Trophoblast cell (in vitro differentiated cells and primary cell): Measurements from ENCODE around the gene TCP11L2.

Experiments used
- DNase-seq, 2 donors: peaks; one replicate each; pipeline ENCODE4 v3.0.0-alpha.2; 2016
- H2AFZ ChIP-seq: 2 replicates; pipeline ENCODE4 v1.6.1; 2013; ENCODE audit warnings: low read length, moderate library complexity, mild to moderate bottlenecking; ENCODE audit not compliant: insufficient read depth, poor library complexity
- H2AK5ac ChIP-seq: 2 replicates; pipeline ENCODE4 v1.6.1; 2013; ENCODE audit warnings: mild to moderate bottlenecking, low read length
- H2BK120ac ChIP-seq: 2 replicates; pipeline ENCODE4 v1.6.1; 2013; ENCODE audit warnings: low read length, mild to moderate bottlenecking, moderate library complexity; ENCODE audit not compliant: insufficient read depth, poor library complexity
- H2BK12ac ChIP-seq: 2 replicates; pipeline ENCODE4 v1.6.1; 2013; ENCODE audit warnings: mild to moderate bottlenecking, low read length, moderate library complexity
- H2BK5ac ChIP-seq: 2 replicates; pipeline ENCODE4 v1.6.1; 2013; ENCODE audit warnings: low read length, low read depth, moderate library complexity, mild to moderate bottlenecking; ENCODE audit not compliant: poor library complexity
- H3K14ac ChIP-seq: 2 replicates; pipeline ENCODE4 v1.6.1; 2013; ENCODE audit warnings: mild to moderate bottlenecking, low read length
- H3K18ac ChIP-seq: 2 replicates; pipeline ENCODE4 v1.6.1; 2013; ENCODE audit warnings: mild to moderate bottlenecking, low read length
- H3K23ac ChIP-seq: 2 replicates; pipeline ENCODE4 v1.6.1; 2013; ENCODE audit warnings: low read length
- H3K27ac ChIP-seq: 2 replicates; pipeline ENCODE4 v1.5.1; 2013; ENCODE audit warnings: low read depth, mild to moderate bottlenecking, inconsistent platforms, low read length, moderate library complexity
- H3K27me3 ChIP-seq: 2 replicates; pipeline ENCODE4 v1.6.1; 2013; ENCODE audit warnings: inconsistent platforms, mild to moderate bottlenecking, low read length, moderate library complexity; ENCODE audit not compliant: insufficient read depth
- H3K36me3 ChIP-seq, 2 experiments: 1 replicate in 1 of 2; 2 replicates in 1 of 2; pipeline ENCODE4 v1.6.1; 2013; ENCODE audit warnings: low read length in 2 of 2, mild to moderate bottlenecking in 2 of 2, moderate library complexity in 1 of 2; ENCODE audit not compliant: insufficient read depth in 2 of 2, control insufficient read depth in 1 of 2
- H3K4ac ChIP-seq: 2 replicates; pipeline ENCODE4 v1.6.1; 2013; ENCODE audit warnings: low read depth, mild to moderate bottlenecking, low read length, moderate library complexity
- H3K4me1 ChIP-seq, 2 experiments: 1 replicate in 1 of 2; 2 replicates in 1 of 2; pipeline ENCODE4 v1.6.1; 2013; ENCODE audit warnings: low read length in 2 of 2, mild to moderate bottlenecking in 2 of 2, moderate library complexity in 1 of 2; ENCODE audit not compliant: insufficient read depth in 2 of 2, control insufficient read depth in 1 of 2
- H3K4me2 ChIP-seq: 2 replicates; pipeline ENCODE4 v1.6.1; 2013; ENCODE audit warnings: inconsistent platforms, mild to moderate bottlenecking, low read length, moderate library complexity
- H3K4me3 ChIP-seq: 2 replicates; pipeline ENCODE4 v1.5.1; 2013; ENCODE audit warnings: mild to moderate bottlenecking, low read depth, low read length, inconsistent platforms
- H3K79me1 ChIP-seq: one replicate; pipeline ENCODE4 v1.6.1; 2013; ENCODE audit warnings: low read length
- H3K79me2 ChIP-seq: 2 replicates; pipeline ENCODE4 v1.6.1; 2013; ENCODE audit warnings: low read length, mild to moderate bottlenecking; ENCODE audit not compliant: control insufficient read depth, insufficient read depth, poor library complexity
- H3K9ac ChIP-seq: 2 replicates; pipeline ENCODE4 v1.6.1; 2013; ENCODE audit warnings: mild to moderate bottlenecking, low read length
- H3K9me3 ChIP-seq: 2 replicates; pipeline ENCODE4 v1.6.1; 2013; ENCODE audit warnings: low read depth, mild to moderate bottlenecking, control low read depth, inconsistent platforms, low read length; ENCODE audit not compliant: insufficient read depth
- H4K12ac ChIP-seq: 2 replicates; pipeline ENCODE4 v1.6.1; 2013; ENCODE audit warnings: low read depth, mild to moderate bottlenecking, low read length, moderate library complexity
- H4K8ac ChIP-seq: 2 replicates; pipeline ENCODE4 v1.6.1; 2013; ENCODE audit warnings: low read depth, mild to moderate bottlenecking, low read length, moderate library complexity
- H4K91ac ChIP-seq: one replicate; pipeline ENCODE4 v1.6.1; 2013; ENCODE audit warnings: low read depth, mild to moderate bottlenecking, low read length, moderate library complexity
- WGBS: extraction: QIAGEN DNeasy Blood & Tissue Kit; methylation state at CpG from one replicate; pipeline ENCODE4 v1.1.7; 2013; ENCODE audit warnings: missing lambda C conversion rate; ENCODE audit not compliant: insufficient read length, insufficient coverage; ENCODE audit errors: extremely low coverage; 5-methylcytosine and 5-hydroxymethylcytosine counted together

The TCP11L2 gene

DNA sequence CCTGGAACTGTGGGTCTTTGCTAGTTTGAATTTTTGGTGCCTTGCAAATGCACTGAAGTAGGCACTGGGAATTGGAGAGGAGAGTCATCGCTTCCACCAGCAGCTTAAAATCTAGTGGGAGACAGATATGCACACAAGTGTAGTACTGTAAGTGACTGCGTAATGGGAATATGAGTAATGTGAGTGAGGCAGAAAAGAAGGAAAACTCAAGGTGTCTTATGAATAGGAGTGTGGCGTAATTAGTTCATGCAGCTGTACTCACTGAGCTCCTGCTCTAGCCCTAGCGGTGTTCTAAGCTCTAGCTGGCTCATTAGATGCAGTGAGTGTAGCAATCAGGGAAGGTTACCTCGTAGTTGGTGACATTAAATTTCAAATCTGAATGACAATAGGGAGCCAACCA lies 2.8 kb downstream of the TCP11L2 start:
- no peaks in the 10 kb centered on the region for H3K36me3 ChIP-seq
- no peaks in the 10 kb centered on the region for H3K9me3 ChIP-seq
- no peak overlapping the region for H3K18ac ChIP-seq
- H3K79me2 ChIP-seq, result peaks cover 6% of the 10 kb centered on the region
- no peak overlapping the region for H3K27ac ChIP-seq
- no peaks in the 10 kb centered on the region for H3K27me3 ChIP-seq
- no peak overlapping the region for H3K9ac ChIP-seq
- no CpG with 5 or more reads among the region's 5 CpGs for WGBS
- H2BK120ac ChIP-seq, result no peak overlapping the region
- no peak overlapping the region for H4K12ac ChIP-seq
- no peak overlapping the region for H4K8ac ChIP-seq
- H2BK5ac ChIP-seq, result no peak overlapping the region
- H3K4me3 ChIP-seq, result no peak overlapping the region
- no peak overlapping the region for H3K14ac ChIP-seq
- H3K4me1 ChIP-seq, result peaks cover 14 to 19% of the 10 kb centered on the region in 2 experiments
- no peak overlapping the region for H3K4ac ChIP-seq
- no peak overlapping the region for H2BK12ac ChIP-seq
- DNase-seq, result peak in 1 of 2 donors; percentile 4
- no peak overlapping the region for H4K91ac ChIP-seq
- no peak overlapping the region for H3K4me2 ChIP-seq
- no peak overlapping the region for H3K23ac ChIP-seq
- H2AFZ ChIP-seq, result no peak overlapping the region
- peaks cover 10% of the 10 kb centered on the region for H3K79me1 ChIP-seq
- no peak overlapping the region for H2AK5ac ChIP-seq

DNA sequence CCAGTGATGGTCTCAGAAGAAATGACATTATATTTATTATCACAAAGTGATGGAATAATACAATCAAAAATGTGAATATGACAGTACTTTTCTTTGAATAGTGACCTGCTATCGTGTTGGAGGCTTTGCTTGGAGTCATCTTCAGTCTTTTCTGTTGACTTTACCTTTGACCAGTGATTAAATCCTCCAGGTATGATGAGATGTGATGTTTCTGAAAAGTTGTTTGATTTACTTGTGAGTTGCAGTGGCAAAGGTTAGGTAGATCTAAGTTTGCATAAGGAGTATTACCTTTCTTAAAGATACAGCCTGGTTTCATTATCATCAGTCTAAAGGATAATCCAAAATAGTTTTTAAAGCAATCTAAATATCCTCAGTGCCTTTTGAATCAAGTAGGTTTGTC lies 4.6 kb downstream of the TCP11L2 start:
- Histone ChIP-seq H3K18ac (no peak overlapping the region), H3K79me2 (peaks cover 4% of the 10 kb centered on the region), H4K91ac (no peak overlapping the region), H3K27ac (no peak overlapping the region), H2BK5ac (no peak overlapping the region), H3K79me1 (peaks cover 7% of the 10 kb centered on the region), H3K9ac (no peak overlapping the region), H3K4me3 (no peak overlapping the region), H2BK120ac (no peak overlapping the region), H2AFZ (no peak overlapping the region), H3K14ac (no peak overlapping the region), H3K4me2 (no peak overlapping the region), H2AK5ac (no peak overlapping the region), H3K36me3 (no peaks in the 10 kb centered on the region), H3K9me3 (no peaks in the 10 kb centered on the region), H4K8ac (no peak overlapping the region), H3K23ac (no peak overlapping the region), H3K4ac (no peak overlapping the region), H3K27me3 (no peaks in the 10 kb centered on the region), H2BK12ac (no peak overlapping the region), H4K12ac (no peak overlapping the region), H3K4me1 (peaks cover 10 to 14% of the 10 kb centered on the region in 2 experiments)
- no CpG with 5 or more reads among the region's 1 CpG for WGBS
- DNase-seq, result no peak

DNA sequence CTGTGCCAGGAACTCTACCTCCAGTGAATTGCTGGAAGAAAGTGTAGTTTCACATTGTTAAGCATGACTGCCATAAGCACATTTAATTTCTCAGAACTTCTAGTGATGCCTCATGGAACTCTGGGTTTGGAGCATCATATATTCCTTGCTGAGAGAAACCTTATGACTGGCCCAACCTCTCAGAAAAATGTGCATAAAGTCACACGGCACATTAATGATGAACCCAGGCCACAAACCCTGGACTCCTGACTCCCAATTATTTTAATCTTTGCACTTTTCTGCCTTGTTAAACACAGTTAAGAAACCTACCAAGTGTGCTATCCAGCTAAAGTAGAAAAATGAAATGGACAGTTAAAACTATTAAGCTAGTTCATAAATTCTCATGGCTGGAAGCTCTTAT lies 5.6 kb downstream of the TCP11L2 start:
- Histone ChIP-seq H2AK5ac (no peak overlapping the region), H3K23ac (no peak overlapping the region), H4K12ac (no peak overlapping the region), H3K27me3 (no peaks in the 10 kb centered on the region), H3K4me2 (no peak overlapping the region), H2BK120ac (no peak overlapping the region), H4K8ac (no peak overlapping the region), H2BK12ac (no peak overlapping the region), H2BK5ac (no peak overlapping the region), H3K9me3 (no peaks in the 10 kb centered on the region), H4K91ac (no peak overlapping the region), H3K4ac (no peak overlapping the region), H3K4me3 (no peak overlapping the region), H3K9ac (no peak overlapping the region), H3K18ac (no peak overlapping the region), H3K79me1 (peaks cover under 1% of the 10 kb centered on the region), H3K36me3 (no peaks in the 10 kb centered on the region), H2AFZ (no peak overlapping the region), H3K4me1 (peaks cover 10 to 14% of the 10 kb centered on the region in 2 experiments), H3K27ac (no peak overlapping the region), H3K14ac (no peak overlapping the region), H3K79me2 (no peaks in the 10 kb centered on the region)
- WGBS, result no CpG with 5 or more reads among the region's 1 CpG
- no peak for DNase-seq

DNA sequence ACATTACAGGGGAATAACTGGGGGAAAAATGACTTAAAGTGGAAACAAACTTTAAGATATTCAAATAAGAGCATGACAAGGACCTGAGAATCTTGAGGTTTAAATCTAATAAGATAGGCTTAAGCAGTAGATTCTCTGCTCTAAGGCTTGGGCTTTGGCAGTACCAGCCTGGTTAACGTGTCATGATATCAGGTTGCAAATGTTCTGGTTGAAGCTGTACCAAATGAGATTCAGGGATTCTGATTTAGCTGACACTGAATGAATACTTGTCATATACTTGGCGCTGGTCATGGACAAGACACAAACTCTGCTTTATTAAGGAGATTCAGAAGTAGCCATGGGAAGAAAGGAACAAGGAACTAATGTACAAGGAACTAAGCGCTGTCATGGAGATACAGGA lies 6.1 kb downstream of the TCP11L2 start:
- Histone ChIP-seq H3K27me3 (no peaks in the 10 kb centered on the region), H3K79me1 (no peaks in the 10 kb centered on the region), H2BK120ac (no peak overlapping the region), H3K4ac (no peak overlapping the region), H2BK12ac (no peak overlapping the region), H3K18ac (no peak overlapping the region), H2AFZ (no peak overlapping the region), H3K23ac (no peak overlapping the region), H3K14ac (no peak overlapping the region), H3K4me1 (peaks cover 10 to 12% of the 10 kb centered on the region in 2 experiments), H4K91ac (no peak overlapping the region), H3K9ac (no peak overlapping the region), H2AK5ac (no peak overlapping the region), H3K4me2 (no peak overlapping the region), H3K36me3 (no peaks in the 10 kb centered on the region), H3K4me3 (no peak overlapping the region), H4K8ac (no peak overlapping the region), H3K27ac (no peak overlapping the region), H4K12ac (no peak overlapping the region), H2BK5ac (no peak overlapping the region), H3K79me2 (no peaks in the 10 kb centered on the region), H3K9me3 (no peaks in the 10 kb centered on the region)
- DNase-seq, result no peak
- no CpG with 5 or more reads among the region's 3 CpGs for WGBS
